ENCODE data around the gene DDB1.

DNA sequence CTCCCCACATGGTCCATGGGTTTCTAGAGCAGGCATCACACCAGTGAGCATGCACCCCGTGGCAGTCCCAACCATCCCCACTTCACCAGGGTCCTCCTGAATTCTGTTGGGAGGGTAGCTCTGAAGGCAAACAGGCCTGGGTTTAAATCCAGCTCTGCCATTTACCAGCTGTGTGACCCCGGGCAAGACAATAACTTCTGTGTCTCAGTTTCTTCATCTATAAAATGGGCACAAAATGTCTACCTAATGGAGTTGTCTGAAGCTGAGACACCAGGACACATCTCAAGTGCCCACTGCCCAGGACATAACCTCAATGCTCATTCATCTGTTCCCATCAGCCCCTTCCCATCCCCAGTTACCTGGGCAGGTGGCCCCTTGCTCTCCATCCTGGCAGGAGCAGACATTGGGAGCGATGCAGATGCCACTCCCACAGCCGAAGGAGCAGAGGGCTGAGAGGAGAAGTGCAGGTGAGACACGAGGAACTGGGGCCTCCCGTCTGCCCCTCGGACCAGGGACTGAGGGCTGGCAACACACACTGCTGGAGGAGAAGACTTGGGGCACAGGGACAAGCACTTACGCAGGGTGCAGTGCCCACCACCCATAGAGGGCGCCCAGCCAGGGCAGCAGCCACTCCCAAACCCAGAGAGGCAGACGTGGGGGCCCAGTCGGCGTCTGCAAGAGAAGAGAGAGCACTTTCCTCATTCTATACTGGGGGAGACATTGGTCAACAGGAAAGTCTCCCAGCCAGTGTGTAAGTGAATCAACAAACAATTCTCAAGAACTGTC is 41.8 kb downstream of the DDB1 start:
- no peak for TF ChIP-seq EZH2phosphoT487 (IDR thresholded peaks at IDR 0.05; ENCODE audit: borderline replicate concordance, low read length)
- TF ChIP-seq, protein P1, sequence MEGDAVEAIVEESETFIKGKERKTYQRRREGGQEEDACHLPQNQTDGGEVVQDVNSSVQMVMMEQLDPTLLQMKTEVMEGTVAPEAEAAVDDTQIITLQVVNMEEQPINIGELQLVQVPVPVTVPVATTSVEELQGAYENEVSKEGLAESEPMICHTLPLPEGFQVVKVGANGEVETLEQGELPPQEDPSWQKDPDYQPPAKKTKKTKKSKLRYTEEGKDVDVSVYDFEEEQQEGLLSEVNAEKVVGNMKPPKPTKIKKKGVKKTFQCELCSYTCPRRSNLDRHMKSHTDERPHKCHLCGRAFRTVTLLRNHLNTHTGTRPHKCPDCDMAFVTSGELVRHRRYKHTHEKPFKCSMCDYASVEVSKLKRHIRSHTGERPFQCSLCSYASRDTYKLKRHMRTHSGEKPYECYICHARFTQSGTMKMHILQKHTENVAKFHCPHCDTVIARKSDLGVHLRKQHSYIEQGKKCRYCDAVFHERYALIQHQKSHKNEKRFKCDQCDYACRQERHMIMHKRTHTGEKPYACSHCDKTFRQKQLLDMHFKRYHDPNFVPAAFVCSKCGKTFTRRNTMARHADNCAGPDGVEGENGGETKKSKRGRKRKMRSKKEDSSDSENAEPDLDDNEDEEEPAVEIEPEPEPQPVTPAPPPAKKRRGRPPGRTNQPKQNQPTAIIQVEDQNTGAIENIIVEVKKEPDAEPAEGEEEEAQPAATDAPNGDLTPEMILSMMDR (IDR thresholded peaks at IDR 0.05; ENCODE audit: low read depth, low read length, poor library complexity, severe bottlenecking) = peak; percentile 60
